ENCODE results near the gene CENPO. TPM values are rescaled to one million over a fixed set of nuclear protein-coding genes. Genes with fewer than 3 reads are reported as not detected.

The CENPO gene
- total RNA-seq, 1 experiment from 2014 or later: 33.0 TPM

GRCh38 chr2:24820175-24820513 lies 26.9 kb downstream of the CENPO start:
- Histone ChIP-seq H3K4me2 (no peak overlapping the region), H3K36me3 (ENCODE audit: low read depth) (peaks cover 14% of the 10 kb centered on the region; the same call in 1 of the 2 replicates), H3F3A (ENCODE audit: insufficient read depth, low read depth) (no peaks in the 10 kb centered on the region), H3K79me2 (ENCODE audit: low read depth) (no peaks in the 10 kb centered on the region), H3K27ac (no peak overlapping the region), H3K9me2 (ENCODE audit: insufficient read depth) (no peaks in the 10 kb centered on the region), H3K9me3 (ENCODE audit: insufficient read depth, low read depth) (no peaks in the 10 kb centered on the region), H4K20me1 (ENCODE audit: insufficient read depth) (no peaks in the 10 kb centered on the region), H3K4me3 (no peak overlapping the region), H2AFZ (no peak overlapping the region), H3K27me3 (ENCODE audit: insufficient read depth, low read depth) (no peaks in the 10 kb centered on the region), H3K4me1 (replicated peaks; ENCODE audit: insufficient read depth) (no peaks in the 10 kb centered on the region)
- CTCF ChIA-PET: no interaction called here
- POLR2A ChIA-PET (ENCODE audit: unreplicated experiment): no interaction called here
- TF ChIP-seq, protein P1, sequence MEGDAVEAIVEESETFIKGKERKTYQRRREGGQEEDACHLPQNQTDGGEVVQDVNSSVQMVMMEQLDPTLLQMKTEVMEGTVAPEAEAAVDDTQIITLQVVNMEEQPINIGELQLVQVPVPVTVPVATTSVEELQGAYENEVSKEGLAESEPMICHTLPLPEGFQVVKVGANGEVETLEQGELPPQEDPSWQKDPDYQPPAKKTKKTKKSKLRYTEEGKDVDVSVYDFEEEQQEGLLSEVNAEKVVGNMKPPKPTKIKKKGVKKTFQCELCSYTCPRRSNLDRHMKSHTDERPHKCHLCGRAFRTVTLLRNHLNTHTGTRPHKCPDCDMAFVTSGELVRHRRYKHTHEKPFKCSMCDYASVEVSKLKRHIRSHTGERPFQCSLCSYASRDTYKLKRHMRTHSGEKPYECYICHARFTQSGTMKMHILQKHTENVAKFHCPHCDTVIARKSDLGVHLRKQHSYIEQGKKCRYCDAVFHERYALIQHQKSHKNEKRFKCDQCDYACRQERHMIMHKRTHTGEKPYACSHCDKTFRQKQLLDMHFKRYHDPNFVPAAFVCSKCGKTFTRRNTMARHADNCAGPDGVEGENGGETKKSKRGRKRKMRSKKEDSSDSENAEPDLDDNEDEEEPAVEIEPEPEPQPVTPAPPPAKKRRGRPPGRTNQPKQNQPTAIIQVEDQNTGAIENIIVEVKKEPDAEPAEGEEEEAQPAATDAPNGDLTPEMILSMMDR (conservative IDR thresholded peaks at IDR 0.05): no peak
- no peak for TF ChIP-seq EZH2 (IDR thresholded peaks at IDR 0.05; ENCODE audit: low read depth)
- DNase-seq: no peak
- BruUV-seq (replicated peaks): no TSS peak
- intact Hi-C loops (cut with micrococcal nuclease; ENCODE audit: unreplicated experiment): no loop called here

DNA sequence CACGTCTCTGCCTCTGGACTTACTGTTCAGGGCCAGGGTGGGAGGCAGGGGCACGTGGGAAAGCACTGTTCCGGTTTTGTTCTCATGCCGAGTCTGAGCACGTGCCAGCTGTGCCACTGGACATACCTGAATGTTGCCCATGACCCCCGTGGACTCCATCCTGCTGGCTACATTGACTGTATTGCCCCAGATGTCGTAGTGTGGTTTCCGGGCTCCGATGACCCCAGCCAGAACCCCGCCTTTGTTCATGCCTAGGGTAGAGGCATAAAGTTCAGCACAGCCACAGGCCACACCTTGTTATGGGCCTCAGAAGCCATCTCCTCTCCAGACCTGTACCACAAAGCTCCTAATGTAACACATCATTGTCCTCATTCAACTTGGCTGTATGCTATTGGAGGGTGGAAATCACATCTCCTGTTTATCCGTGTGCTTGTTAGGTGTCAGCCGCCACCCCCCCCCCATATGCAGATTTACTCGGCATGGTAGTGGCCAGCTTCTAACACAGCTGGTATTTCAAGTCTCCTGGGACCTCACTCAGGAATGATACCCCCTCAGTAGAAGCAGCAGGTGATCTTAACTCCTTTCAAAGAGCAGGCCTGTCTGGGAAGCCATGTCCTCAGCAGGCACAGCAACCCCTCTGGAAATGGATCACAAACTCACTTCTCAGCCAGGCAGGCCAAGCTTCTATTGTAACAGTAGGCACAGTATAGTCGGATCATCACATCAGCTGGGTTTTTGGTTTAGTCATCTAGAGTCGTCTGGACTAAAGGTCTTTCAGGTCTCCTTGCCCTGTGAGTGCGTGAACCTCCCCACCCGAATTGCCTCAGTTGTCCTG lies 27.6 kb downstream of the CENPO start:
- no peak overlapping the region for H3K4me2 ChIP-seq
- H3K4me1 ChIP-seq (replicated peaks; ENCODE audit: insufficient read depth): no peaks in the 10 kb centered on the region
- CTCF ChIA-PET: no interaction called here
- no peaks in the 10 kb centered on the region for H3K9me3 ChIP-seq (ENCODE audit: insufficient read depth, low read depth)
- H3K9me2 ChIP-seq (ENCODE audit: insufficient read depth): no peaks in the 10 kb centered on the region
- no peak for DNase-seq
- no peak overlapping the region for H3K4me3 ChIP-seq
- TF ChIP-seq, protein P1 (conservative IDR thresholded peaks at IDR 0.05): no peak
- no peak for TF ChIP-seq EZH2 (IDR thresholded peaks at IDR 0.05; ENCODE audit: low read depth)
- no peak overlapping the region for H3K27ac ChIP-seq
- POLR2A ChIA-PET (ENCODE audit: unreplicated experiment): no interaction called here
- H3K36me3 ChIP-seq (ENCODE audit: low read depth): peaks cover 14% of the 10 kb centered on the region; the same call in 1 of the 2 replicates
- no peaks in the 10 kb centered on the region for H3K27me3 ChIP-seq (ENCODE audit: insufficient read depth, low read depth)
- no peaks in the 10 kb centered on the region for H3K79me2 ChIP-seq (ENCODE audit: low read depth)
- no peak overlapping the region for H2AFZ ChIP-seq
- intact Hi-C loops (cut with micrococcal nuclease; ENCODE audit: unreplicated experiment): no loop called here
- no peaks in the 10 kb centered on the region for H3F3A ChIP-seq (ENCODE audit: insufficient read depth, low read depth)
- BruUV-seq (replicated peaks): no TSS peak
- H4K20me1 ChIP-seq (ENCODE audit: insufficient read depth): no peaks in the 10 kb centered on the region

DNA sequence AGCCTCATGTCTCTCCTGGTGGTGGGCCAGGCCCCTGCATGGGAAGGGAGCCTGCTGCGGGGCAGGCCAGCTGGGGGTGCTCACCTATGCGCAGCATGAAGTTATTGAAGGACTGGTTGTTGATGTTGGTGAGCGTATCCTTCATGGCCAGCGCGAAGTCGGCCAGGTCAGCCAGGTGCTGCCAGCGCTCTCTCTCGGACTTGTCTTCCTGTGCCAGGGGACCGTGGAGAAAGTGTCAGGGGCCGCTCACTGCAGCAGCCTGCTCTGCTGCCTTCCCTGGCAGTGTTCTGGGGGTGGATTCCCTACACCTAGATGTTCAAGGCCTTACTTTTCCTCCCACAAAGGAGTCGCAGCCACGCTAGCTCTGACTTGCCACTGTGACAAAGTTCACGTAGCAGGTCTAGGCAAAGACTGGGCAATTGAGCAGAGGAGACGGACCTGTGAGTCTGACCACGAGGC lies 28.2 kb downstream of the CENPO start:
- BruUV-seq (replicated peaks): no TSS peak
- intact Hi-C loops (cut with micrococcal nuclease; ENCODE audit: unreplicated experiment): no loop called here

More for the DNA sequence above, 28.2 kb downstream of the CENPO start:
- no peaks in the 10 kb centered on the region for H3K9me2 ChIP-seq (ENCODE audit: insufficient read depth)
- ChIA-PET CTCF (no interaction called here), POLR2A (ENCODE audit: unreplicated experiment) (no interaction called here)
- no peak for DNase-seq
- H3K4me3 ChIP-seq: no peak overlapping the region
- no peaks in the 10 kb centered on the region for H4K20me1 ChIP-seq (ENCODE audit: insufficient read depth)
- H3K4me2 ChIP-seq: no peak overlapping the region
- no peaks in the 10 kb centered on the region for H3K27me3 ChIP-seq (ENCODE audit: insufficient read depth, low read depth)
- no peak for TF ChIP-seq EZH2 (IDR thresholded peaks at IDR 0.05; ENCODE audit: low read depth)
- TF ChIP-seq, protein P1 (conservative IDR thresholded peaks at IDR 0.05): no peak
- no peaks in the 10 kb centered on the region for H3K79me2 ChIP-seq (ENCODE audit: low read depth)
- H3K9me3 ChIP-seq (ENCODE audit: insufficient read depth, low read depth): no peaks in the 10 kb centered on the region
- H2AFZ ChIP-seq: no peak overlapping the region
- H3K36me3 ChIP-seq (ENCODE audit: low read depth): peaks cover 7% of the 10 kb centered on the region; the same call in 1 of the 2 replicates
- no peak overlapping the region for H3K27ac ChIP-seq
- H3F3A ChIP-seq (ENCODE audit: insufficient read depth, low read depth): no peaks in the 10 kb centered on the region
- no peaks in the 10 kb centered on the region for H3K4me1 ChIP-seq (replicated peaks; ENCODE audit: insufficient read depth)
